ENCODE results near the gene MSMB. TPM values are rescaled to one million over a fixed set of nuclear protein-coding genes. Genes with fewer than 3 reads are reported as not detected.

The MSMB gene
- total and polyA plus RNA-seq, 2 of the 4 experiments (the other 2 are of a cell fraction): not detected

- Histone ChIP-seq H2AK9ac (replicated peaks; ENCODE audit: low read depth, low read length, poor library complexity) (no peak overlapping the region), H3K9me1 (ENCODE audit: insufficient read depth, low read length) (no peaks in the 10 kb centered on the region), H3K9ac (ENCODE audit: low read depth, low read length) (no peak overlapping the region), H2AFZ (replicated peaks; ENCODE audit: low read length, poor library complexity) (no peak overlapping the region), H3K56ac (ENCODE audit: extremely low read depth, insufficient read depth, low read length) (no peak overlapping the region), H3K27me3 (ENCODE audit: control insufficient read depth, insufficient read depth, low read length) (peaks cover 9% of the 10 kb centered on the region), H3K27ac (ENCODE audit: insufficient read depth, low read length) (no peak overlapping the region), H2AK5ac (ENCODE audit: low read depth, low read length) (no peak overlapping the region), H4K8ac (ENCODE audit: low read depth in 2 of 2, low read length in 2 of 2) (no peak overlapping the region), H2BK5ac (ENCODE audit: low read depth, low read length, poor library complexity, severe bottlenecking) (no peak overlapping the region), H3K18ac (ENCODE audit: low read depth, low read length) (no peak overlapping the region), H3K79me1 (ENCODE audit: low read depth in 1 of 2, low read length in 2 of 2) (no peaks in the 10 kb centered on the region), H3K9me3 (ENCODE audit: control insufficient read depth, insufficient read depth, low read length) (no peaks in the 10 kb centered on the region), H3K14ac (replicated peaks; ENCODE audit: low read depth, low read length) (no peak overlapping the region), H3K4me3 (ENCODE audit: insufficient read depth, low read depth, low read length) (no peak overlapping the region), H3K23ac (ENCODE audit: low read depth, low read length) (no peak overlapping the region), H4K5ac (ENCODE audit: low read depth, low read length) (no peak overlapping the region), H2BK120ac (ENCODE audit: low read depth, low read length) (no peak overlapping the region), H3K4me1 (ENCODE audit: control insufficient read depth, insufficient read depth, low read length) (no peaks in the 10 kb centered on the region), H4K91ac (ENCODE audit: insufficient read depth, low read depth, low read length) (no peak overlapping the region), H4K20me1 (ENCODE audit: insufficient read depth, low read length) (no peaks in the 10 kb centered on the region), H3K4ac (ENCODE audit: low read depth, low read length) (no peak overlapping the region), H2BK15ac (ENCODE audit: low read depth, low read length) (no peak overlapping the region), H3K4me2 (ENCODE audit: low read depth, low read length) (no peak overlapping the region), H3K36me3 (ENCODE audit: control insufficient read depth, insufficient read depth, low read length) (no peaks in the 10 kb centered on the region), H2BK20ac (ENCODE audit: low read depth, low read length) (no peak overlapping the region)
- no CpG with 5 or more reads among the region's 3 CpGs for WGBS, 2 experiments (ENCODE audit: extremely low coverage in 2 of 2, insufficient read length in 1 of 2)
- ChIA-PET POLR2A (ENCODE audit: unreplicated experiment) (no interaction called here), CTCF (no interaction called here)
- in situ Hi-C loops (cut with MboI; ENCODE audit: low sequenced_read_pairs): no loop called here
- ATAC-seq (ENCODE audit: low read depth) (no peak), DNase-seq (no peak)
- TF ChIP-seq MAFK (IDR thresholded peaks at IDR 0.05; ENCODE audit: low read depth, low read length): no peak
- TF ChIP-seq NFE2L2 (IDR thresholded peaks at IDR 0.05; ENCODE audit: low read depth, low read length): no peak
- no peak for TF ChIP-seq POLR2A (IDR thresholded peaks at IDR 0.05; ENCODE audit: low read depth, low read length)
- TF ChIP-seq MAZ (IDR thresholded peaks at IDR 0.05; ENCODE audit: borderline replicate concordance, low read depth, low read length): no peak
- TF ChIP-seq ELK1 (IDR thresholded peaks at IDR 0.05; ENCODE audit: borderline replicate concordance, low read depth, low read length): no peak
- no peak for TF ChIP-seq CTCF (conservative IDR thresholded peaks at IDR 0.05; ENCODE audit: low read depth, low read length)
- TF ChIP-seq FOS (IDR thresholded peaks at IDR 0.05; ENCODE audit: low read depth, low read length): no peak
- TF ChIP-seq RCOR1 (IDR thresholded peaks at IDR 0.05; ENCODE audit: insufficient replicate concordance, low read length): no peak
- TF ChIP-seq SMC3 (IDR thresholded peaks at IDR 0.05; ENCODE audit: low read depth, low read length): no peak
- TF ChIP-seq CHD1 (IDR thresholded peaks at IDR 0.05; ENCODE audit: low read depth, low read length): no peak
- no peak for TF ChIP-seq BHLHE40 (IDR thresholded peaks at IDR 0.05; ENCODE audit: low read depth, low read length)
- TF ChIP-seq RFX5 (IDR thresholded peaks at IDR 0.05; ENCODE audit: low read depth, low read length): no peak
- TF ChIP-seq CEBPB (IDR thresholded peaks at IDR 0.05; ENCODE audit: low read depth, low read length): no peak
- no peak for TF ChIP-seq RAD21 (IDR thresholded peaks at IDR 0.05; ENCODE audit: low read length)
- intact Hi-C loops (cut with micrococcal nuclease): no loop called here
- dilution Hi-C loops (cut with HindIII; ENCODE audit: low sequenced_read_pairs, unreplicated experiment): no loop called here
- no TSS peak for BruUV-seq (replicated peaks)
Observed at GRCh38 chr10:46040004-46040403, 6.1 kb downstream of the MSMB start.
